IgD-negative memory B cell (primary cell): ENCODE data around the gene SAT1. TPM values are rescaled to one million over a fixed set of nuclear protein-coding genes. Genes with fewer than 3 reads are reported as not detected.
"Not testable (repeated sequence)": the region's sequence is repeated elsewhere in the genome, so short reads cannot be mapped to it uniquely, and the experiment has no call there.

Experiments used
- H3K27ac Mint-ChIP-seq, 3 donors: one replicate each; pipeline ENCODE4 v1.8.0; 2020 to 2022; ENCODE audit warnings: mild to moderate bottlenecking in 3 of 3, mixed read lengths in 3 of 3, moderate library complexity in 1 of 3
- H3K27me3 Mint-ChIP-seq: one replicate; pipeline ENCODE4 v1.8.0; 2021; ENCODE audit warnings: mixed read lengths
- H3K36me3 Mint-ChIP-seq: one replicate; pipeline ENCODE4 v1.8.0; 2020; ENCODE audit warnings: mild to moderate bottlenecking, mixed read lengths
- H3K4me1 Mint-ChIP-seq, 3 donors: one replicate each; pipeline ENCODE4 v1.8.0; 2020 to 2022; ENCODE audit warnings: mixed read lengths in 3 of 3, mild to moderate bottlenecking in 1 of 3
- H3K4me3 Mint-ChIP-seq, 4 donors: one replicate each; pipeline ENCODE4 v1.8.0; 2020 to 2022; ENCODE audit warnings: mild to moderate bottlenecking in 4 of 4, mixed read lengths in 4 of 4, moderate library complexity in 3 of 4
- H3K9me3 Mint-ChIP-seq, 3 donors: one replicate each; pipeline ENCODE4 v1.8.0; 2020 to 2021; ENCODE audit warnings: mixed read lengths in 3 of 3, mild to moderate bottlenecking in 1 of 3
- polyA plus RNA-seq: library from polyadenylated mRNA; unstranded; fragments of 300-500 nt; fragmentation: Illumina TruSeq; gene quantifications from one replicate; pipeline ENCODE4 v1.2.3, GENCODE V29; 2021

SAT1 gene
- polyA plus RNA-seq = 206 TPM

GRCh38 chrX:23782863-23783588 lies at the start of gene SAT1:
TSS of gene SAT1 (plus strand) at chrX:23783173. CDS start at chrX:23783352, 179 bp downstream.
- H3K4me1 Mint-ChIP-seq = peaks cover 21 to 40% (median 28%) of the 10 kb centered on the region in 3 donors
- H3K4me3 Mint-ChIP-seq = peak within 1 kb of the TSS; percentile 93 to 96 (median 96)
- H3K9me3 Mint-ChIP-seq = no peaks in the 10 kb centered on the region
- peak within 1 kb of the TSS; percentile 93 to 98 (median 97) for H3K27ac Mint-ChIP-seq
- no peaks in the 10 kb centered on the region for H3K27me3 Mint-ChIP-seq
- H3K36me3 Mint-ChIP-seq = no peaks in the 10 kb centered on the region

GRCh38 chrX:23736030-23736429 lies 46.9 kb upstream of the SAT1 start:
- no peak overlapping the region for H3K4me3 Mint-ChIP-seq
- no peak overlapping the region for H3K27ac Mint-ChIP-seq
- no peaks in the 10 kb centered on the region for H3K27me3 Mint-ChIP-seq
- peaks cover 11 to 17% (median 14%) of the 10 kb centered on the region in 3 donors for H3K4me1 Mint-ChIP-seq
- H3K9me3 Mint-ChIP-seq = no peaks in the 10 kb centered on the region
- no peaks in the 10 kb centered on the region for H3K36me3 Mint-ChIP-seq

GRCh38 chrX:23737413-23737812 lies 45.6 kb upstream of the SAT1 start:
- Mint-ChIP-seq H3K27me3 (no peaks in the 10 kb centered on the region), H3K36me3 (no peaks in the 10 kb centered on the region), H3K27ac (peak overlapping the region in 1 of 3 donors; percentile 14), H3K9me3 (no peaks in the 10 kb centered on the region), H3K4me1 (peaks cover 14 to 23% (median 14%) of the 10 kb centered on the region in 3 donors), H3K4me3 (no peak overlapping the region)

- peak overlapping the region; percentile 84 to 93 (median 90) for H3K27ac Mint-ChIP-seq
- H3K27me3 Mint-ChIP-seq = peaks cover 2% of the 10 kb centered on the region
- peak overlapping the region; percentile 87 to 97 (median 94) for H3K4me3 Mint-ChIP-seq
- H3K9me3 Mint-ChIP-seq = no peaks in the 10 kb centered on the region
- peaks cover 10 to 19% (median 14%) of the 10 kb centered on the region in 3 donors for H3K4me1 Mint-ChIP-seq
- no peaks in the 10 kb centered on the region for H3K36me3 Mint-ChIP-seq
These were observed 40.7 kb upstream of the SAT1 start for GRCh38 chrX:23742174-23742696.

- H3K4me1 Mint-ChIP-seq = peaks cover 10 to 19% (median 14%) of the 10 kb centered on the region in 3 donors
- peak within 1 kb of the TSS; percentile 84 to 93 (median 90) for H3K27ac Mint-ChIP-seq
- no peaks in the 10 kb centered on the region for H3K36me3 Mint-ChIP-seq
- H3K4me3 Mint-ChIP-seq = peak within 1 kb of the TSS; percentile 87 to 97 (median 94)
- H3K9me3 Mint-ChIP-seq = no peaks in the 10 kb centered on the region
- H3K27me3 Mint-ChIP-seq = peaks cover 2% of the 10 kb centered on the region
These were observed 40.0 kb upstream of the SAT1 start, which contains the start of gene ACOT9 for GRCh38 chrX:23742697-23743622. TSS of gene ACOT9 (minus strand) at chrX:23743276. CDS start at chrX:23743144, 132 bp downstream.

GRCh38 chrX:23743623-23743971 lies 39.4 kb upstream of the SAT1 start:
- H3K9me3 Mint-ChIP-seq, H3K27me3 Mint-ChIP-seq, H3K36me3 Mint-ChIP-seq: not testable (repeated sequence)
- peak overlapping the region; percentile 87 to 97 (median 94) for H3K4me3 Mint-ChIP-seq
- peaks cover 10 to 19% (median 14%) of the 10 kb centered on the region in 3 donors for H3K4me1 Mint-ChIP-seq
- H3K27ac Mint-ChIP-seq = peak overlapping the region; percentile 84 to 92 (median 90)

GRCh38 chrX:23745786-23746185 lies 37.2 kb upstream of the SAT1 start:
- peak overlapping the region in 1 of 3 donors; percentile 7 for H3K27ac Mint-ChIP-seq
- peak overlapping the region in 3 of 4 donors; percentile 3 to 84 (median 31) for H3K4me3 Mint-ChIP-seq
- H3K4me1 Mint-ChIP-seq = peaks cover 5 to 16% (median 14%) of the 10 kb centered on the region in 3 donors
- no peaks in the 10 kb centered on the region for H3K36me3 Mint-ChIP-seq
- H3K9me3 Mint-ChIP-seq = no peaks in the 10 kb centered on the region
- H3K27me3 Mint-ChIP-seq = peaks cover 2% of the 10 kb centered on the region

GRCh38 chrX:23749129-23749528 lies 33.8 kb upstream of the SAT1 start:
- H3K36me3 Mint-ChIP-seq = no peaks in the 10 kb centered on the region

GRCh38 chrX:23749576-23749975 lies 33.4 kb upstream of the SAT1 start:
- peaks cover 5 to 6% (median 5%) of the 10 kb centered on the region in 3 donors for H3K4me1 Mint-ChIP-seq
- no peak overlapping the region for H3K4me3 Mint-ChIP-seq
- no peaks in the 10 kb centered on the region for H3K9me3 Mint-ChIP-seq
- H3K27me3 Mint-ChIP-seq = peaks cover 2% of the 10 kb centered on the region
- H3K36me3 Mint-ChIP-seq = no peaks in the 10 kb centered on the region
- no peak overlapping the region for H3K27ac Mint-ChIP-seq

More at GRCh38 chrX:23749129-23749528, 33.8 kb upstream of the SAT1 start:
- H3K9me3 Mint-ChIP-seq = no peaks in the 10 kb centered on the region
- peaks cover 2% of the 10 kb centered on the region for H3K27me3 Mint-ChIP-seq
- no peak overlapping the region for H3K4me3 Mint-ChIP-seq
- peaks cover 5 to 8% (median 5%) of the 10 kb centered on the region in 3 donors for H3K4me1 Mint-ChIP-seq
- no peak overlapping the region for H3K27ac Mint-ChIP-seq

- Mint-ChIP-seq H3K9me3 (no peaks in the 10 kb centered on the region), H3K36me3 (no peaks in the 10 kb centered on the region), H3K4me1 (peaks cover 3 to 4% (median 4%) of the 10 kb centered on the region in 3 donors), H3K27me3 (no peaks in the 10 kb centered on the region), H3K27ac (no peak overlapping the region), H3K4me3 (no peak overlapping the region)
These were observed 30.1 kb upstream of the SAT1 start for GRCh38 chrX:23752740-23753415.

- Mint-ChIP-seq H3K27ac (peak overlapping the region in 1 of 3 donors; percentile 18), H3K4me3 (no peak overlapping the region), H3K27me3 (no peaks in the 10 kb centered on the region), H3K4me1 (peaks cover 3 to 4% (median 4%) of the 10 kb centered on the region in 3 donors), H3K36me3 (no peaks in the 10 kb centered on the region), H3K9me3 (no peaks in the 10 kb centered on the region)
These were observed 28.3 kb upstream of the SAT1 start for GRCh38 chrX:23754664-23755063.

- no peaks in the 10 kb centered on the region for H3K9me3 Mint-ChIP-seq
- peaks cover 3 to 4% (median 4%) of the 10 kb centered on the region in 3 donors for H3K4me1 Mint-ChIP-seq
- H3K27me3 Mint-ChIP-seq = no peaks in the 10 kb centered on the region
- H3K27ac Mint-ChIP-seq = peak overlapping the region in 1 of 3 donors; percentile 10
- H3K36me3 Mint-ChIP-seq = no peaks in the 10 kb centered on the region
- H3K4me3 Mint-ChIP-seq = peak overlapping the region in 1 of 4 donors; percentile 74
These were observed 26.8 kb upstream of the SAT1 start for GRCh38 chrX:23756165-23756564.

GRCh38 chrX:23759821-23760220 lies 23.2 kb upstream of the SAT1 start:
- no peak overlapping the region for H3K4me3 Mint-ChIP-seq
- H3K36me3 Mint-ChIP-seq = no peaks in the 10 kb centered on the region
- peaks cover 3 to 4% (median 3%) of the 10 kb centered on the region in 3 donors for H3K4me1 Mint-ChIP-seq
- no peak overlapping the region for H3K27ac Mint-ChIP-seq
- peaks cover 0 to 3% (median 0%) of the 10 kb centered on the region in 3 donors for H3K9me3 Mint-ChIP-seq
- no peaks in the 10 kb centered on the region for H3K27me3 Mint-ChIP-seq
